GM13977 (cell line): ENCODE data around the gene LRMDA.

ENCODE experiments used
- DNase-seq: peaks from one replicate; pipeline ENCODE4 v3.0.0; 2012; ENCODE audit warnings: low spot score
- in situ Hi-C: fragments of 300-500 bp; cut with MboI; formaldehyde crosslinking; loops from one replicate; pipeline ENCODE4 v1.12.0; 2022; ENCODE audit warnings: low sequenced_read_pairs, low pct_unique_long_range_greater_than_20kb, mixed read lengths, inconsistent platforms; ENCODE audit not compliant: unreplicated experiment
- TF ChIP-seq, protein P1 (sequence below): IDR thresholded peaks from 2 replicates; pipeline ENCODE4 v1.5.1; 2012; ENCODE audit warnings: mild to moderate bottlenecking, control low read depth; ENCODE audit not compliant: insufficient read depth; ENCODE audit errors: extremely low read depth, missing control alignments

Gene LRMDA

DNA sequence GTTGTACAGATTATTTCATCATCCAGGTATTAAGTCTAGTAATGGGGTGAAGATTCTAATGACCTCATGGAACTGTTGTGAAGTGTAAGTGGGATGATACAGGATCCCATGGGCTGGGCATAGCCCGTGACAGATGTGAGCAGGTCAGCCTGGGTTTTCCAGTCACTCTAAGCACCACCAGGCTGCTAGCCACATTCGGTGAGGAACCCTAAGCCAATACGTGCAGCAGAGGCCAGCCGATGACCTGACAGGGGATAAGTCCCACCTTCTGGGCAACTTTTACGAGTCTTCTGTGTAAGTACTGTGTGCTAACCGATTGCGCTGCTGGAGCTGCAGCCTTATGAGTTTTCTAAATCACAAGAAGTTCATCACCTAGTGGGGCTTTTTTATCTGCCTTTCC is 37.2 kb upstream of the LRMDA start:
- in situ Hi-C loops, result no loop called here
- no peak for DNase-seq
- TF ChIP-seq, protein P1, sequence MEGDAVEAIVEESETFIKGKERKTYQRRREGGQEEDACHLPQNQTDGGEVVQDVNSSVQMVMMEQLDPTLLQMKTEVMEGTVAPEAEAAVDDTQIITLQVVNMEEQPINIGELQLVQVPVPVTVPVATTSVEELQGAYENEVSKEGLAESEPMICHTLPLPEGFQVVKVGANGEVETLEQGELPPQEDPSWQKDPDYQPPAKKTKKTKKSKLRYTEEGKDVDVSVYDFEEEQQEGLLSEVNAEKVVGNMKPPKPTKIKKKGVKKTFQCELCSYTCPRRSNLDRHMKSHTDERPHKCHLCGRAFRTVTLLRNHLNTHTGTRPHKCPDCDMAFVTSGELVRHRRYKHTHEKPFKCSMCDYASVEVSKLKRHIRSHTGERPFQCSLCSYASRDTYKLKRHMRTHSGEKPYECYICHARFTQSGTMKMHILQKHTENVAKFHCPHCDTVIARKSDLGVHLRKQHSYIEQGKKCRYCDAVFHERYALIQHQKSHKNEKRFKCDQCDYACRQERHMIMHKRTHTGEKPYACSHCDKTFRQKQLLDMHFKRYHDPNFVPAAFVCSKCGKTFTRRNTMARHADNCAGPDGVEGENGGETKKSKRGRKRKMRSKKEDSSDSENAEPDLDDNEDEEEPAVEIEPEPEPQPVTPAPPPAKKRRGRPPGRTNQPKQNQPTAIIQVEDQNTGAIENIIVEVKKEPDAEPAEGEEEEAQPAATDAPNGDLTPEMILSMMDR, result no peak

DNA sequence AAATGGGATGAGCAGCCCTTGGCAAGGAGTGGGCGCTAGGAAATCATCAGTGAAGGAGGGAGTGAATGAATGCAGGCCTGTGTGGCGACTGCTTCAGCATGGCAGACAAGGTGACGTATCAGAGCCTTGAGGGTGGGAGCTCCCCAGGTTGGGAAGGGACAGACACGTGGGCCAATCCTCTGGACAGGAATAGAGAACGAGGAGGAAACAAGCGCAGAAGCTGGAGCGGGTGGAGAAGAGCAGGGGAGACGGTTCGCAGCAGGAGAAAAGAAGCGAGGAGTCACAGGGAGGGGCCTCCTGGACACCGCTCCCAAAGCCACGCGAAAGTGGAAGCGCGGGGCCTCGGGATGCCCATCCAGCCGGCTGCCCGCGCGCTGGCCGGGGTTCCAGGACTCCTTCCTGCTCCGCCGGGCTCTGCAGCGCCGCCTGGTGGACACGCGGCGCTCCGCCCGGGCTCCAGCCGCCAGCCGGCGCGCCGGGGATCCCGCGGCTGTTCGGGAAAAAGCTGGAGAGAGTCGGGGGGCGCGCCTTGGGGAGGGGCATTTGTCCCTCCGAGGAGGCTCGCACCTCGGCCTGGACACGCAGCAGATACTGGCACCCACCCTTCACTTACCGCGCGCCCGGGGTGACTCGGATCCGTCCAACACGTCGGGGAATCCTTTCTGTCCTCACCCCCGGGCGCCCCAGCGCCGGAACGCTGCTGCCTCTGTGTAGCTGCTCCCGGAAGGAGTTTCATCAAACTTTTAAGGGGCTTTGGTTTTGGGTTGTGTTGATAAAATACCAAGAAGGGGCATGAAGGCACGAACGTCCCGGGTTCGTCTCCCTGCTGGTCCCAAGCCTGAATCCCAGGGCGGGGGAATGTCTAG is 36.1 kb upstream of the LRMDA start:
- TF ChIP-seq, protein P1, result peak; percentile 69
- DNase-seq, result peak; percentile 74
- in situ Hi-C loops, result no loop called here

DNA sequence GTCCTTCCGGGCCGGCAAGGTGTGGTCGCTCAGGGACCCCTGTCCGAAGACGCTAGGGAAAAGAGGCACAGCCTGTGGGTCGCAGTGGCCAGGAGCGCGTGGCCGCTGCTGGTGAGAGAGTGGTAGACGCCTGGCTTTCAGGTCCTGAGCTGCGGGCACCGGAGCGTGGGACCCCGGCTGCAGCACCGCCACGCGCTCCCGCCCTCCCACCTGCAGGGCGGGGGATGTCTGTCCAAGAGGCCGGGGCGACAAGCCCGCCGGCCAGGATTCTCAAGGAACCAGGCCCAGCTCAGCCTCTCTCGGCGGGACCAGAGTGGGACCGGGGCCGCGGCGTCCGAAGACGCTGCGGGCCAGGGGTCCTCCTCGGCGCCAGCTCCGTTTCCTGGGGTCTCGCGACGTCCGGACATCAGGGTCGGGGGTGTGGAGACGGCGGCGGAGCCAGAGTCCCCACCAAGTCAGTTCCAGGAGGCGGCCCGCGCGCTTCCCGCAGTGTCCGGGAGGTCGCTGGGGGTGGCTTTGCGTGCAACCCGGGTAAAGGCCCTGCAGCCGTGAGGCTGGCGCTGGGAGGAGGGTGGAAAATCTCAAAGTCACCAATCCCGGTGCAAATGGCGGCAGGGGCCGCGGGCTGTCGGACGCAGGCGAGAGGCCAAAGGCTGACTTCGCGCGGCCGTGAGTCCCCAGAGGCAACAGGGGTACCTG is 35.3 kb upstream of the LRMDA start:
- peak; percentile 35 for DNase-seq
- TF ChIP-seq, protein P1, result no peak
- in situ Hi-C loops, result no loop called here

DNA sequence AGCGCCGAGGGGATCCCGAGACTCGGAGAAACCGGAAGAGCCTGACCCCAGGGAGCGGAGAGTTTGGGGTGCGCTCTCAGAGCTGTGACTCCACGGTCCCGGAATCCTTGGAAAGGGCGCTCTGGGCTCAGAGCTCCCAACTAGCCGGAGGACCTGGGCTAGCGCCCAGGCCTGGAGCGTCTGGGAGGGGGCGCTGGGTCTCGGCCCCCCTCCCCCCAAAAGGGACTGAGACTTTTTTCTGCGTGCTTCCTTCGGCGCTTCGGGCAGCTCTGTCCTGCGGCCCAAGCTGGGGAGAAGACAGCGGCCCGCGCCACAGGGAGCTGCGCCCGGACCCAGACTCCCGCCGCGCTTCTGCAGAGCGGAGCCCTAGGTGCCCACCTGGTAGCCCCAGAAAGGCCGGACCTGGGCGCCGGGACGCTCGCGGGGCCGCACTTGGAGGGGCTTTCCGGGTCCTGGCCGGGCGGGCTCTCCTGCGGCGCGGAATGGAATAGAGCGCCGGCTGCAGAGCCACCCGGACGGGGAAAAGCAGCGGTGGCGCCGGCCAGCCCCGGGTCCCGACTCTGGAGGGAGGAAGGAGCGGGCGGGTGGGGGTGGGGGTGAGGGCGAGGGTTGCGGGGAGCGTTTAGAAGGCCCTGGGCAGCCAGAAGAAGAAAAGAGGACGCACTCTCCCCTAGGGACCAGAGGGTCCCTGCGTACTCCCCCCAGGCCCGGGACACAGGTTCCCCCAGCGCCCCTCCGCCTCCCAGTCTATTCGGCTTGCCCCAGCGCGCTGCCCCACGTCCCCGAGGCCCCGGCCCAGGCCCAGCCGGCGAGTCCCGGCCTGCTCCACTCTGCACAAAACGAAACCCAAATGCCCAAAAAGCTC is 34.6 kb upstream of the LRMDA start:
- in situ Hi-C loops, result no loop called here
- DNase-seq, result peak; percentile 45
- TF ChIP-seq, protein P1, result no peak

DNA sequence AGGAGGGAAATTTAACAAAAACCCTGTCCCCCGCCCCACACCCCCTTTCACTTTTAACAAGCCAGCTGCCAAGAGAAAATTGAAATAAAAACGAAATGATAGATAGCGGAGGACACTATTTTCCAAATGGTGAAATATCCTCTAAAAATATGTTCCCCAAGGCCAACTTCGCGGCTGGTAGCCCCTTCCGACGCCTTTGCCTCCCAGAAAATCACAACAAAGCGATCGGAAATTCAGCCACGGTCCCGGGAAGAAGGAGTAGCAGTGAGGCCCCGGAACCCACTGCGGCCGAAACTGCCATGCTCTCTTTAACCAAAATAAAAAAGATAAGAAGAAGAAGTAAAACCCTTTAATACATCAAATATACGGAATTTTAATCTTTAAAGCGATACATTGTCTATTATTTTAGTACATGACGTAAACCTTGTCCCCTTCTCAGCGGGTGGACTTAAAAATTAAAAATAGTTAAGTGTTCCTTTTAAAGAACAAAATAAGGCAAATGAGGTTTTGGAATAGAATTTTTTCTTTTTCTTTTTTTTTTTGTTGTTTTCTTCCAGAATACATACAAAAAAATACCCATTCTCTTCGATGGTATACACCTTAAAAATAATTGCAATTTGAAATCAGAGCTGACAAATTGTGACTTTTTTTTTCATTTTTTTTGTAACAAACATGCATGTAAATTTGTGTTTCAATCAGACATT is 33.8 kb upstream of the LRMDA start:
- in situ Hi-C loops, result no loop called here
- TF ChIP-seq, protein P1, result no peak
- DNase-seq, result peak; percentile 24
